NCI-H2029 treated with DMSO at 0.1 percent for 48 hours (cell line): Measurements from ENCODE around the gene MAS1L.
"Not testable (repeated sequence)": the region's sequence is repeated elsewhere in the genome, so short reads cannot be mapped to it uniquely, and the experiment has no call there.

Experiments
- DNase-seq: peaks from one replicate; lab custom pipeline; 2025; lab: John Stamatoyannopoulos, UW

MAS1L gene

GRCh38 chr6:29483186-29483585 lies 4.6 kb downstream of the MAS1L start:
- DNase-seq = no peak

DNA sequence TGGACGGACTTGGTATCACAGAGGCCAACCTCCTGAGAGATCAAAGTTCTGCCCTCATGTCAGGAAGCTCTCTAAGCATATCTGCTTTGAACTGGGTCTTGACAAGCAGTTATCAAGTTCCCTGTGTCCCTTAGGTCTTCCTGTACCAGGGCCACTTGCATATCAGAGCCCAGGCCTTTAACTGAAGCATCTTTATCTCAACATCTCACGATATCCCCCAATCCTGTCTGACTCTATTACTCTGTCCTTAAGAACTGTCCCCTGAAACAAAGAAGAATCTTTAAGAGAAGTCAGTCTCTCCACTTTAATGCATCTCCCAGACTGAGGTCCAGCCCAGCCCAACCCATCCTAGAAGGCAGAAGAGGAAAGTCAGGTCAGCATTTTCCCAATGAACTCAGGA lies 8.2 kb downstream of the MAS1L start:
- DNase-seq = no peak

- DNase-seq = no peak
Measured at GRCh38 chr6:29478740-29479139, 9.0 kb downstream of the MAS1L start.

GRCh38 chr6:29477923-29478450 lies 9.8 kb downstream of the MAS1L start:
- DNase-seq = no peak

DNA sequence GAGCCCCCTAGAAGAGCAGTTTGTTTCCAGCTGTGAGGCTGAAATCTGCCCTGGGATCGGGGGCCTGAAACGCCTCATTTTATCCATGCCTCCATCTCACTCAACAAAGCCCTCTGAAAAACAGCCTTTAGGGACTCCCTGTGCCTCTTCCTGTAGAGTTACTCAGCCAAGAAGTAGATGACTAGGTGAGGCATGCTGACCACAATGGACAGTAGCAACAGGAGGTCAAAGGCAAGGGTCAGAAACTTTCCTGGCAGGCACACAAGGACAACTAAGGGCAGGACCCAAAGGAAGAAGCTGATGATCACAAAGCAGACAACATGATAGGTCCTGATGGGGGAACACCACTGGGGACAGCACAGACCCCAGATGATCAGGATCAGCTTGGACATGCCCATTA lies 12.8 kb downstream of the MAS1L start:
- no peak for DNase-seq

GRCh38 chr6:29466241-29466640 lies 21.5 kb downstream of the MAS1L start:
- DNase-seq = no peak

GRCh38 chr6:29465801-29466200 lies 22.0 kb downstream of the MAS1L start:
- no peak for DNase-seq

DNA sequence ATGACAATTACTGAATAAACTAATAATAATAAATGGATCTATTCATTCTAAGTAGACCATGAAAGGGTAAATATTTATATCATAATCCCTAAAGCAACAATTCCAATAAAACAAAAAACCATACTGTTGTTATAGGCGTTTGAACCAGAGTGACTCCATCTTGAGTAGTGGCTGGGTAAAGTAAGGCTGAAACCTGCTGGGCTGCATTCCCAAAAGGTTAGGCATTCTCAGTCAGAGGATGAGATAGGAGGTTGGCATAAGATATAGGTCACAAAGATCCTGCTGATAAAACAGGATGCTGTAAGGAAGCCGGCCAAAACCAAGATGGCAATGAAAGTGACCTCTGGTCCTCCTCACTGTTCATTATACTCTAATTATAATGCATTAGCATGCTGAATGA lies 22.5 kb downstream of the MAS1L start:
- DNase-seq = no peak

DNA sequence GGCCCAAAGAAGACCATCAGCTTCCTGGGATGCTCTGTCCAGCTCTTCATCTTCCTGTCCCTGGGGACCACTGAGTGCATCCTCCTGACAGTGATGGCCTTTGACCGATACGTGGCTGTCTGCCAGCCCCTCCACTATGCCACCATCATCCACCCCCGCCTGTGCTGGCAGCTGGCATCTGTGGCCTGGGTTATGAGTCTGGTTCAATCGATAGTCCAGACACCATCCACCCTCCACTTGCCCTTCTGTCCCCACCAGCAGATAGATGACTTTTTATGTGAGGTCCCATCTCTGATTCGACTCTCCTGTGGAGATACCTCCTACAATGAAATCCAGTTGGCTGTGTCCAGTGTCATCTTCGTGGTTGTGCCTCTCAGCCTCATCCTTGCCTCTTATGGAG lies 25.7 kb downstream of the MAS1L start:
- DNase-seq = no peak

GRCh38 chr6:29461021-29461814 lies 26.5 kb downstream of the MAS1L start:
- no peak for DNase-seq

- no peak for DNase-seq
Measured at GRCh38 chr6:29456971-29457370, 30.8 kb downstream of the MAS1L start, which contains the start of the genes OR11A1 and OR2H1. OR11A1 (minus strand) TSS chr6:29457071; CDS start chr6:29427641, 29,430 bp downstream. OR2H1 (plus strand) TSS chr6:29457155; CDS start chr6:29461770, 4,615 bp downstream.

DNA sequence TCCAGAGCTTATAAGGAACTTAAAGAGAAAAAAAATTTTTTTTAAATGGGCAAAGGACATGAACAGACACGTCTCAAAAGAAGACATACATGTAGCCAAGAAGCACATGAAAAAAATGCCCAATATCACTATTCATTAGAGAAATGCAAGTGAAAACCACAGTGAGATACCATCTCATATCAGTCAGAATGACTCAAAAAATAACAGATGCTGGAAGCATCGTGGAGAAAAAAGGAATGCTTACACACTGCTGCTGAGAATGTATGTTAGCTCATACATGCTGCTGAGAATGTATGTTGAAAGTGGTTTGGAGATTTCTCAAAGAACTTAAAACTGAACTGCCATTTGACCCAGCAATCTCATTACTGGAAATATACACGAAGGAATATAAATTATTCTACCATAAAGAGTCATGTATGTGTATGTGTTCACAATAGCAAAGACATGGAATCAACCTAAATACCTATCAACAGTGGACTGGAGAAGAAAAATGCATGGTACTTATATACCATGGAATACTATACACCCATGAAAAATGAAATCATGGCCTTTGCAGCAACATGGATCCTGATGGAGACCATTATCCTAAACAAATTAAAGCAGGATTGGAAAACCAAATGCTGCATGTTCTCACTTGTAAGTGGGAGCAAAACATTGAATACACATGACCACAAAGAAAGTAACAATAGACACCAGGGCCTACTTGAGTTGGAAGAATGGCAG lies 36.1 kb downstream of the MAS1L start:
- DNase-seq = no peak

- DNase-seq = no peak
Measured at GRCh38 chr6:29447670-29448069, 40.1 kb downstream of the MAS1L start.

- not testable (repeated sequence) for DNase-seq
Measured at GRCh38 chr6:29444031-29444430, 43.7 kb downstream of the MAS1L start.

- DNase-seq = no peak
Measured at GRCh38 chr6:29442719-29443118, 45.0 kb downstream of the MAS1L start.

GRCh38 chr6:29439006-29439405 lies 48.8 kb downstream of the MAS1L start, which contains the start of gene OR10C1:
OR10C1 (plus strand) TSS chr6:29439306; CDS start chr6:29440016, 710 bp downstream.
- DNase-seq = no peak

- not testable (repeated sequence) for DNase-seq
Measured at GRCh38 chr6:29436730-29437129, 51.0 kb downstream of the MAS1L start.
